Neural crest cell (in vitro differentiated cells): ENCODE data around the gene HSD17B2. TPM values are rescaled to one million over a fixed set of nuclear protein-coding genes. Genes with fewer than 3 reads are reported as not detected.

ENCODE experiments used
- DNase-seq: peaks from one replicate; pipeline ENCODE4 v3.0.0; 2021; ENCODE audit warnings: low read depth, mixed read lengths, low spot score
- H3K27ac Mint-ChIP-seq: one replicate; pipeline ENCODE4 v1.8.0; 2021; ENCODE audit warnings: mild to moderate bottlenecking, mixed read lengths; ENCODE audit not compliant: unreplicated experiment
- H3K27me3 Mint-ChIP-seq: 2 replicates; pipeline ENCODE4 v1.8.0; 2021; ENCODE audit warnings: low read depth, mild to moderate bottlenecking, mixed read lengths
- H3K36me3 Mint-ChIP-seq: 2 replicates; pipeline ENCODE4 v1.8.0; 2021; ENCODE audit warnings: low read depth, mild to moderate bottlenecking, mixed read lengths
- H3K4me1 Mint-ChIP-seq: 2 replicates; pipeline ENCODE4 v1.8.0; 2021; ENCODE audit warnings: mixed read lengths
- H3K4me3 Mint-ChIP-seq: one replicate; pipeline ENCODE4 v1.8.0; 2021; ENCODE audit warnings: mild to moderate bottlenecking, mixed read lengths
- H3K9me3 Mint-ChIP-seq: 2 replicates; pipeline ENCODE4 v1.8.0; 2021; ENCODE audit warnings: mixed read lengths
- total RNA-seq: library from RNA; stranded (reverse); gene quantifications from 2 replicates; pipeline ENCODE4 v1.2.1, GENCODE V29; 2021
- TF ChIP-seq, protein P1 (sequence below): fragments of 200-600 bp; sonication (generic); conservative IDR thresholded peaks from 2 replicates; pipeline ENCODE4 v1.5.0; 2021; ENCODE audit warnings: antibody characterized with exemption, mild to moderate bottlenecking

Gene HSD17B2
- total RNA-seq, 1 donor from 2014 or later = not detected

DNA sequence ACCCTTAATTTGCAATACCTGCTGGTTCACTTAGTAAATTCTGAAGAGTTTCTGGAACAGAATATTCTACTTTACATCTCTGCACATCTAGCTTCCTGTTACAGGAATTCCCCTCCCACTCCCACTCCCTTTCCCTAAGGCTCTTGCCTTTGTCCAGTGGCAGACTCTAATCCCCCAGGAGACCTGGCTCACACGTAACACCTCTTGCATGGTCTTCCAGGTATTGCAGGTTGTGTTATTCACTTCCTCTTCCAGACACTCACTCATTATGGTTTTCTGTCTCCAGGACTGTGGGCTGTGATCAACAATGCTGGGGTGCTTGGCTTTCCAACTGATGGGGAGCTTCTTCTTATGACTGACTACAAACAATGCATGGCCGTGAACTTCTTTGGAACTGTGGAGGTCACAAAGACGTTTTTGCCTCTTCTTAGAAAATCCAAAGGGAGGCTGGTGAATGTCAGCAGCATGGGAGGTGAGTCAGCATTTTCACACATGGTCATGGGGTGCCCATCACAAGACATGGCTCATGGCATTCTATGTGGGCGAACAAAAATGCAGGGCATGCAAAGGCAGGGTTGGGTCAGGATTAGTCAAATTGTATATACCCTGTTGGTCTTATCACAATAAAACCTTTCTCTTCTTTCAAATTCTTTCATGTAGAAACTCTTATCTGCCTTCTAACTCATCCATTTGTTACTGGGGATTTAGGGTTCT lies 35.8 kb downstream of the HSD17B2 start:
- H3K36me3 Mint-ChIP-seq = no peaks in the 10 kb centered on the region
- H3K27ac Mint-ChIP-seq = no peak overlapping the region
- no peak for DNase-seq
- H3K27me3 Mint-ChIP-seq = peaks cover 11% of the 10 kb centered on the region
- no peak overlapping the region for H3K4me3 Mint-ChIP-seq
- H3K4me1 Mint-ChIP-seq = no peaks in the 10 kb centered on the region
- peaks cover 4% of the 10 kb centered on the region for H3K9me3 Mint-ChIP-seq
- TF ChIP-seq, protein P1, sequence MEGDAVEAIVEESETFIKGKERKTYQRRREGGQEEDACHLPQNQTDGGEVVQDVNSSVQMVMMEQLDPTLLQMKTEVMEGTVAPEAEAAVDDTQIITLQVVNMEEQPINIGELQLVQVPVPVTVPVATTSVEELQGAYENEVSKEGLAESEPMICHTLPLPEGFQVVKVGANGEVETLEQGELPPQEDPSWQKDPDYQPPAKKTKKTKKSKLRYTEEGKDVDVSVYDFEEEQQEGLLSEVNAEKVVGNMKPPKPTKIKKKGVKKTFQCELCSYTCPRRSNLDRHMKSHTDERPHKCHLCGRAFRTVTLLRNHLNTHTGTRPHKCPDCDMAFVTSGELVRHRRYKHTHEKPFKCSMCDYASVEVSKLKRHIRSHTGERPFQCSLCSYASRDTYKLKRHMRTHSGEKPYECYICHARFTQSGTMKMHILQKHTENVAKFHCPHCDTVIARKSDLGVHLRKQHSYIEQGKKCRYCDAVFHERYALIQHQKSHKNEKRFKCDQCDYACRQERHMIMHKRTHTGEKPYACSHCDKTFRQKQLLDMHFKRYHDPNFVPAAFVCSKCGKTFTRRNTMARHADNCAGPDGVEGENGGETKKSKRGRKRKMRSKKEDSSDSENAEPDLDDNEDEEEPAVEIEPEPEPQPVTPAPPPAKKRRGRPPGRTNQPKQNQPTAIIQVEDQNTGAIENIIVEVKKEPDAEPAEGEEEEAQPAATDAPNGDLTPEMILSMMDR = no peak

DNA sequence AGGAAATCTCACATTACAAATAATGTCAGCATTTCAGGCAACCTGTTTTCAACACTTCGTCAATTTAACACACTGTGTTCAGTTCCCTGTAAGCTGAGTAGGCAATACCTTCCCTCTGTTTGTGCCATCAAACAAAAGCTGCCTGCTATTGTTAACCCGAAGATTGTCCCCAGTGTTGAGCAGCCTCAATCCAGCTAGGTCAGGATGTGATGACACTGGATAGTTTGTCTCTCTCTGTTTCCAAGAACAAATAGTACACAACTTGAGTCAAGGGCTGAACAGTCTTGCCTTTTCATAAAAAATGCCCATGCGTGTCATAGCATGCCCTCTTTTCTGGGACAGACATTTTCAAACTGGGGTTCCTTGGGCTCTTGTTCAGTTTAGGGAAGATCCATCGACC lies 36.4 kb downstream of the HSD17B2 start:
- H3K27ac Mint-ChIP-seq = no peak overlapping the region
- TF ChIP-seq, protein P1 = no peak
- H3K36me3 Mint-ChIP-seq = no peaks in the 10 kb centered on the region
- peaks cover 4% of the 10 kb centered on the region for H3K9me3 Mint-ChIP-seq
- no peaks in the 10 kb centered on the region for H3K4me1 Mint-ChIP-seq
- H3K27me3 Mint-ChIP-seq = peaks cover 11% of the 10 kb centered on the region
- no peak for DNase-seq
- no peak overlapping the region for H3K4me3 Mint-ChIP-seq

DNA sequence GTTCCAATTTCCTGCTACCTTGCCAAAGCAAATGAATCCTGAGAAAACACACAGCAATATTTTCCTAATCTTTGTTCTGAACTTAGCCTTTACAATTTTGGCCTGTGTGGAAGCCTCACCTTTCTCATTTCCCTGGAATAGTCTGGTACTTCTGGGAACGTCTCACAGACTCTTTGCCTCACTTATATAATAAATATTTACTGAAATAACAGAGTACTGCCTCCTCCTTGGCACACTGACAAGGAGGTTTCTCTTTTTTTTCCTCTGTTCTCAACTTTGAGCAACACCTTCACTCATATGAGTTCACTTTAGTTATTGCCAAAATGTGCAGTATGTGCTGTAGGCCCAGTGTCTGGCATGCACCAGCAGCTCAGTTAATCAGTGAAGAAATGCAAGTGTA lies 37.3 kb downstream of the HSD17B2 start:
- no peaks in the 10 kb centered on the region for H3K4me1 Mint-ChIP-seq
- no peak for DNase-seq
- H3K27me3 Mint-ChIP-seq = peaks cover 14% of the 10 kb centered on the region
- H3K9me3 Mint-ChIP-seq = peaks cover 4% of the 10 kb centered on the region
- TF ChIP-seq, protein P1 = no peak
- H3K27ac Mint-ChIP-seq = no peak overlapping the region
- no peaks in the 10 kb centered on the region for H3K36me3 Mint-ChIP-seq
- no peak overlapping the region for H3K4me3 Mint-ChIP-seq

DNA sequence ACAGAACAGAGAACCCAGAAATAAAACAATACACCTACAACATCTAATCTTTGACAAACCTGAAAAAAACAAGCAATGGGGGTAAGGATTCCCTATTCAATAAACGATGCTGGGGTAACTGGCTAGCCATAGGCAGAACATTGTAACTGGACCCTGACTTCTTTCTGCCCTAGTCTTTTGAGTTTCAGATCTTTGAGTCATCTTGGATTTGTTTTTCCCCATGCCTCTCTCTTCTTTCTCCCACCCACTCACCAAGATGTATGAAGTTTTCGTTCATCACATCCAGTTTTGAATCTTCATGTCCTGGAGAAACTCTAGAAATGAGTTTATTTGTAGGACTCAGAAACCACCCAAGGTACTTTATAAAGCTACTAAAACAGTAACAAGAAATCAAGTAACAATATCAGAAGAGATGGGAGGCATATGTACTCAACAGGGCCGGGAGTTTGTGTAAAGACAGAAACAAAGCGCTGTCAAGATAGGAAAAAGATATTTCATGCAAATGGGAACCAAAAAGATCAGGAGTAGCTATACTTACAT lies 39.0 kb downstream of the HSD17B2 start:
- DNase-seq = no peak
- H3K4me3 Mint-ChIP-seq = no peak overlapping the region
- no peaks in the 10 kb centered on the region for H3K4me1 Mint-ChIP-seq
- TF ChIP-seq, protein P1 = no peak
- H3K27ac Mint-ChIP-seq = no peak overlapping the region
- no peaks in the 10 kb centered on the region for H3K36me3 Mint-ChIP-seq
- H3K9me3 Mint-ChIP-seq = peaks cover 12% of the 10 kb centered on the region
- H3K27me3 Mint-ChIP-seq = peaks cover 8% of the 10 kb centered on the region

DNA sequence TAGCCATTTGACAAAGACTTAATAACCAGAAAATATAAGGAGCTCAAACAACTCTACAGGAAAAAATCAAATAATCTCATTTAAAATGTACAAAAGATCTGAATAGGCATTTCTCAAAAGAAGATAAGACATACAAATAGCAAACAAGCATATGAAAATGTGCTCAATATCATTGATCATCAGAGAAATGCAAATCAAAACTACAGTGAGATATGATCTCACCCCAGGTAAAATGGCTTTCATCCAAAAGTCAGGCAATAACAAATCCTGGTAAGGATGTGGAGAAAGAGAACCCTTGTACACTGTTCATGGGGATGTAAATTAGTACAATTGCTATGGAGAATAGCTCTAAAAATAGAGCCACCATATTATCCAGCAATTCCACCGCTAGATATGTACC lies 43.1 kb downstream of the HSD17B2 start:
- Mint-ChIP-seq H3K36me3 (peaks cover 3% of the 10 kb centered on the region), H3K4me1 (no peaks in the 10 kb centered on the region), H3K4me3 (no peak overlapping the region), H3K27ac (no peak overlapping the region), H3K9me3 (peaks cover 19% of the 10 kb centered on the region), H3K27me3 (peaks cover 24% of the 10 kb centered on the region)
- TF ChIP-seq, protein P1 = no peak
- no peak for DNase-seq
